ENCODE results near the gene DNAJC17.

DNAJC17 gene

GRCh38 chr15:40821195-40821594 is 13.9 kb upstream of the DNAJC17 start:
- FAIRE-seq = no peak
- no peak for TF ChIP-seq POLR2A (IDR thresholded peaks at IDR 0.05; ENCODE audit: low read depth, low read length)

GRCh38 chr15:40819048-40819447 is 11.8 kb upstream of the DNAJC17 start:
- DNase-seq (ENCODE audit: insufficient read length, low spot score) (no peak), FAIRE-seq (no peak)
- no peak for TF ChIP-seq POLR2A (IDR thresholded peaks at IDR 0.05; ENCODE audit: low read depth, low read length)

More at GRCh38 chr15:40821195-40821594, 13.9 kb upstream of the DNAJC17 start:
- no peak for DNase-seq (ENCODE audit: insufficient read length, low spot score)

- no peak for DNase-seq (ENCODE audit: insufficient read length, low spot score)
- no peak for TF ChIP-seq POLR2A (IDR thresholded peaks at IDR 0.05; ENCODE audit: low read depth, low read length)
- FAIRE-seq = no peak
These were observed 7.9 kb upstream of the DNAJC17 start for GRCh38 chr15:40815042-40815698.

- TF ChIP-seq POLR2A (IDR thresholded peaks at IDR 0.05; ENCODE audit: low read depth, low read length) = no peak
- FAIRE-seq = no peak
These were observed 5.6 kb upstream of the DNAJC17 start for GRCh38 chr15:40812721-40813425.

GRCh38 chr15:40808861-40809450 is 1.7 kb upstream of the DNAJC17 start:
- TF ChIP-seq POLR2A (IDR thresholded peaks at IDR 0.05; ENCODE audit: low read depth, low read length) = no peak
- FAIRE-seq = no peak

More at GRCh38 chr15:40812721-40813425, 5.6 kb upstream of the DNAJC17 start:
- DNase-seq (ENCODE audit: insufficient read length, low spot score) = no peak

GRCh38 chr15:40807888-40808461 is 702 bp upstream of the DNAJC17 start:
- no peak for FAIRE-seq
- no peak for TF ChIP-seq POLR2A (IDR thresholded peaks at IDR 0.05; ENCODE audit: low read depth, low read length)
- DNase-seq (ENCODE audit: insufficient read length, low spot score) = no peak

More at GRCh38 chr15:40808861-40809450, 1.7 kb upstream of the DNAJC17 start:
- no peak for DNase-seq (ENCODE audit: insufficient read length, low spot score)

- DNase-seq (ENCODE audit: insufficient read length, low spot score) (no peak), FAIRE-seq (no peak)
- no peak for TF ChIP-seq POLR2A (IDR thresholded peaks at IDR 0.05; ENCODE audit: low read depth, low read length)
These were observed 623 bp downstream of the DNAJC17 start for GRCh38 chr15:40806672-40807027.

GRCh38 chr15:40803688-40804087 is 3.6 kb downstream of the DNAJC17 start:
- no peak for TF ChIP-seq POLR2A (IDR thresholded peaks at IDR 0.05; ENCODE audit: low read depth, low read length)
- no peak for FAIRE-seq

GRCh38 chr15:40803076-40803475 is 4.2 kb downstream of the DNAJC17 start:
- no peak for DNase-seq (ENCODE audit: insufficient read length, low spot score)
- no peak for FAIRE-seq
- no peak for TF ChIP-seq POLR2A (IDR thresholded peaks at IDR 0.05; ENCODE audit: low read depth, low read length)

More at GRCh38 chr15:40803688-40804087, 3.6 kb downstream of the DNAJC17 start:
- DNase-seq (ENCODE audit: insufficient read length, low spot score) = no peak

- FAIRE-seq (no peak), DNase-seq (ENCODE audit: insufficient read length, low spot score) (no peak)
- no peak for TF ChIP-seq POLR2A (IDR thresholded peaks at IDR 0.05; ENCODE audit: low read depth, low read length)
These were observed 7.8 kb downstream of the DNAJC17 start for GRCh38 chr15:40799523-40799922.

GRCh38 chr15:40796512-40796911 is 10.8 kb downstream of the DNAJC17 start:
- DNase-seq (ENCODE audit: insufficient read length, low spot score) (no peak), FAIRE-seq (no peak)
- no peak for TF ChIP-seq POLR2A (IDR thresholded peaks at IDR 0.05; ENCODE audit: low read depth, low read length)

GRCh38 chr15:40796041-40796440 is 11.2 kb downstream of the DNAJC17 start:
- no peak for FAIRE-seq
- no peak for DNase-seq (ENCODE audit: insufficient read length, low spot score)
- TF ChIP-seq POLR2A (IDR thresholded peaks at IDR 0.05; ENCODE audit: low read depth, low read length) = no peak

GRCh38 chr15:40793216-40793989 is 13.9 kb downstream of the DNAJC17 start:
- DNase-seq (ENCODE audit: insufficient read length, low spot score) (peak; percentile 40), FAIRE-seq (peak; percentile 95)
- no peak for TF ChIP-seq POLR2A (IDR thresholded peaks at IDR 0.05; ENCODE audit: low read depth, low read length)

- DNase-seq (ENCODE audit: insufficient read length, low spot score) (no peak), FAIRE-seq (no peak)
- TF ChIP-seq POLR2A (IDR thresholded peaks at IDR 0.05; ENCODE audit: low read depth, low read length) = no peak
These were observed 14.9 kb downstream of the DNAJC17 start for GRCh38 chr15:40792394-40792793.

Measured in H54 (cell line).